T-cell (primary cell): ENCODE results near the gene NTPCR. TPM values are rescaled to one million over a fixed set of nuclear protein-coding genes. Genes with fewer than 3 reads are reported as not detected.

Experiments used
- ATAC-seq, 4 experiments: fragments of 200-7000 bp in 3 of 4; fragments of 150-1000 bp in 1 of 4; cut with Tn5 transposase; replicated peaks in 1 of 4; 1 replicate in 3 of 4; 2 replicates in 1 of 4; pipeline ENCODE4 v1.10.0; 2021; ENCODE audit warnings: moderate library complexity in 3 of 4, mild to moderate bottlenecking in 2 of 4, moderate number of reproducible peaks in 1 of 4
- CTCF ChIA-PET, 2 donors: fragments of 300-600 bp; sonication (Branson Sonifier 250); formaldehyde crosslinking; loops; one replicate each; lab custom pipeline; 2022; ENCODE audit warnings: antibody characterized with exemption in 2 of 2; lab: Charles Lee
- POLR2A ChIA-PET, 2 donors: fragments of 300-600 bp; sonication (Branson Sonifier 250); formaldehyde crosslinking; loops; one replicate each; lab custom pipeline; 2022; ENCODE audit warnings: antibody characterized with exemption in 2 of 2; lab: Charles Lee
- DNase-seq, 35 experiments: peaks; one replicate each; pipeline versions ENCODE4 v3.0.0 to v3.0.0-alpha.2; 2013 to 2023
- H3K27ac ChIP-seq: one replicate; pipeline ENCODE4 v1.5.1; 2013; ENCODE audit warnings: low read length
- H3K27me3 ChIP-seq, 2 experiments: replicated peaks in 1 of 2; 1 replicate in 1 of 2; 2 replicates in 1 of 2; pipeline versions ENCODE4 v1.6.1 to v1.7.0; 2013; ENCODE audit warnings: low read length in 1 of 2, mixed read lengths in 1 of 2; ENCODE audit not compliant: control insufficient read depth in 2 of 2, insufficient read depth in 2 of 2; ENCODE audit errors: extremely low read depth in 1 of 2
- H3K36me3 ChIP-seq, 2 donors: 1 replicate in 1 of 2; 2 replicates in 1 of 2; pipeline versions ENCODE4 v1.6.1 to v1.7.0; 2013; ENCODE audit warnings: low read length in 1 of 2; ENCODE audit not compliant: control insufficient read depth in 2 of 2, insufficient read depth in 1 of 2; ENCODE audit errors: extremely low read depth in 1 of 2
- H3K4me1 ChIP-seq, 2 experiments: 1 replicate in 1 of 2; 2 replicates in 1 of 2; pipeline versions ENCODE4 v1.6.1 to v1.7.0; 2013; ENCODE audit warnings: low read length in 2 of 2, mixed read lengths in 1 of 2; ENCODE audit not compliant: insufficient read depth in 2 of 2, control insufficient read depth in 1 of 2; ENCODE audit errors: extremely low read depth in 1 of 2
- H3K4me3 ChIP-seq, 2 donors: 1 replicate in 1 of 2; 2 replicates in 1 of 2; pipeline versions ENCODE4 v1.5.1 to v1.7.0; 2013; ENCODE audit warnings: mild to moderate bottlenecking in 2 of 2, low read length in 1 of 2, moderate library complexity in 1 of 2; ENCODE audit not compliant: control insufficient read depth in 1 of 2; ENCODE audit errors: extremely low read depth in 1 of 2
- H3K9me3 ChIP-seq: 2 replicates; pipeline ENCODE4 v1.7.0; 2013
- H3K27ac Mint-ChIP-seq, 2 donors: one replicate each; pipeline ENCODE4 v1.8.0; 2020 to 2021; ENCODE audit warnings: mild to moderate bottlenecking in 2 of 2, mixed read lengths in 2 of 2
- H3K27me3 Mint-ChIP-seq, 2 donors: one replicate each; pipeline ENCODE4 v1.8.0; 2021 to 2022; ENCODE audit warnings: mixed read lengths in 2 of 2
- H3K36me3 Mint-ChIP-seq: one replicate; pipeline ENCODE4 v1.8.0; 2021; ENCODE audit warnings: mixed read lengths
- H3K4me1 Mint-ChIP-seq, 3 donors: one replicate each; pipeline ENCODE4 v1.8.0; 2020 to 2022; ENCODE audit warnings: mixed read lengths in 3 of 3, mild to moderate bottlenecking in 1 of 3
- H3K4me3 Mint-ChIP-seq, 3 donors: one replicate each; pipeline ENCODE4 v1.8.0; 2020 to 2022; ENCODE audit warnings: mild to moderate bottlenecking in 3 of 3, mixed read lengths in 3 of 3, moderate library complexity in 3 of 3
- H3K9me3 Mint-ChIP-seq, 3 donors: one replicate each; pipeline ENCODE4 v1.8.0; 2020 to 2022; ENCODE audit warnings: mixed read lengths in 3 of 3
- WGBS: methylation state at CpG from one replicate; pipeline ENCODE4 v1.1.5; 2013; ENCODE audit warnings: missing lambda C conversion rate; ENCODE audit not compliant: insufficient coverage; 5-methylcytosine and 5-hydroxymethylcytosine counted together
- total RNA-seq, 35 experiments: library from RNA in 6 of 35; stranded (reverse) in 6 of 35; fragments of 120-200 nt in 1 of 35; gene quantifications; one replicate each; pipeline versions ENCODE4 v1.2.1 to v1.2.4 and lab custom pipeline; 2013 to 2026

The NTPCR gene
- total RNA-seq, 5 donors from 2014 or later (not counting 1 experiment from before 2014, with no cell fraction given) = 13.6 to 24.5 (median 17.3) TPM

DNA sequence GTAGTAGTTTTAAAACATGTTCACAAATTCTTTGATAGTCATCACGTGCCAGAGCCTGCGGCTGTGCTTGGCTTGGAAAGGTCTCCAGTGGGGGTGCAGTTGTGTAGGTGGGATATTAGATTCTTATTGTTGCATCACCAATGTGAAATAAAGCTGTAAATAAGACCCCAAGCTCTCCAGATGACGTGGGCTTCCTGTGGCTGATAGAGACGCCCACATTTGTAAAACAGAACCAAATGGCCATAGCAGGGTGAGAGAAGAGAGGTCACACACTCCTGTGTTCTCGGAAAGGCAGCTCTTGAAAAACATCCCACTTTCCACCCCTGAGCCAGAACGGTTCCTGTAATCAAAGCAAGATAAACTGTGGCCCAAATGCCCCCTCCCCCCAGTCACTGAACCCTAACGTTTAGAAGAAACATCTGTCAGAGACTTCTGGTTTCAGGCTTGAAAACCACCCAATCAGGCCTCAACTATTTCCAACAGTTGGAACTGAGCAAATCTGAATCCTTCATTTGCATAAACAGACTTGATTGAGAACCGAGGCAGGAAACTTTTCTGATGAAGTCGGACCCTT lies 6.6 kb upstream of the NTPCR start:
- Histone ChIP-seq H3K4me1 (peaks cover 0 to 15% of the 10 kb centered on the region in 2 experiments), H3K9me3 (no peaks in the 10 kb centered on the region), H3K27me3 (no peaks in the 10 kb centered on the region), H3K4me3 (no peak overlapping the region), H3K27ac (no peak overlapping the region), H3K36me3 (no peaks in the 10 kb centered on the region)
- ChIA-PET POLR2A (no interaction called here), CTCF (no interaction called here)
- Mint-ChIP-seq H3K36me3 (no peaks in the 10 kb centered on the region), H3K27ac (peak overlapping the region in 1 of 2 donors; percentile 36), H3K4me1 (peaks cover 6 to 22% (median 12%) of the 10 kb centered on the region in 3 donors), H3K4me3 (no peak overlapping the region), H3K27me3 (no peaks in the 10 kb centered on the region), H3K9me3 (no peaks in the 10 kb centered on the region)
- DNase-seq (peak in 3 of 35 experiments; percentile 14 to 42 (median 16)), ATAC-seq (no peak)
- WGBS = 34% methylated on average over 6 of the region's 9 CpGs

DNA sequence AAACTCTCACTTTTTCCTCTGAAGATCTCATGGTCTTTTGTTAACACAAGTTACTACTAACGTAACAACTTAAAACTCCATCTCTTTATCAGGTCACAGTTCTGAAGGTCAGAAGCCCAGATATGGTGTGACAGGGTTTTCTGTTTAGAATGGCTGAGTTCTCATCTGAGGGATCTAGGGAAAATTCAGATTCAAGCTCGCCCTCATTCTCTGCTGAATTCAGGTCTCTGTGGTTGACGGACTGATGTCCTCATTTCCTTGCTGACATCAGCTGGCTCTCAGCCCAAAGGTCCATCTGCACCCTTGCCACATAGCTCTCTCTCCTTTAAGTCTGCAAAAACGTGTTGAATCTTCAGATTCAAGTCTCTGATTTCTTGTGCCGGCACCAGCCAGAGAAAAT lies 6.1 kb upstream of the NTPCR start:
- Histone ChIP-seq H3K4me3 (no peak overlapping the region), H3K4me1 (peaks cover 0 to 15% of the 10 kb centered on the region in 2 experiments), H3K27me3 (no peaks in the 10 kb centered on the region), H3K27ac (no peak overlapping the region), H3K9me3 (no peaks in the 10 kb centered on the region), H3K36me3 (no peaks in the 10 kb centered on the region)
- Mint-ChIP-seq H3K27me3 (no peaks in the 10 kb centered on the region), H3K27ac (peak overlapping the region in 1 of 2 donors; percentile 16), H3K36me3 (no peaks in the 10 kb centered on the region), H3K4me1 (peaks cover 11 to 25% (median 15%) of the 10 kb centered on the region in 3 donors), H3K9me3 (no peaks in the 10 kb centered on the region), H3K4me3 (no peak overlapping the region)
- DNase-seq (no peak), ATAC-seq (no peak)
- POLR2A ChIA-PET = no interaction called here
- CTCF ChIA-PET = no interaction called here
- 66% methylated on average over 3 of the region's 5 CpGs for WGBS

DNA sequence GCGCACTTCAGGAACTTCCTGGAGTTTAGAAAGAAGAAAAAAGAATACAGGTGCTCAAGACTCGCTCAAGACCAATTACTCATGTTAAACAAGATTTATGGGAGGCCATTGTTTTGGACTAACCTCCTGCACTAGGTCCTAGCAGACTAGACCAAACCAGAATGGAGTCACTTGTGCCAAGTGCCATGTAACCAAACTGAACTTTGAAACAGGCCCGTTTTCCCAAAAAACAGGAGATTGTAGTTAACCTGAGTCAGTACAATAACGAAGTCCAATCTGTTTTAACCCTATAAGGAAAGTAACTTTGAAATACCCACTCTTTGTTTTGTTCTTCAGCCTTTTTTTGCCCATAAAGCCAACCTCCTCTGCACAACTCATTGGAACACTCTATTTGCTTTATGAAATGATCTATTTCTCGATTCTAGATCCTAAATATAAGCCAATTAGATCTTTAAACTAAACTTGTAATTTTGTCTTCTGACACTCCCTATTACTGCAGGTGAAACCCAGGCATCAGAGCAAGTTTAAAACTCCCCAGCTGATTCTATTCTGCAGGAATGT lies 695 bp upstream of the NTPCR start:
- Histone ChIP-seq H3K36me3 (no peaks in the 10 kb centered on the region), H3K9me3 (no peaks in the 10 kb centered on the region), H3K4me1 (peaks cover 16 to 22% of the 10 kb centered on the region in 2 experiments), H3K27ac (peak overlapping the region; percentile 75), H3K27me3 (no peaks in the 10 kb centered on the region), H3K4me3 (peak overlapping the region; percentile 84 to 92)
- CTCF ChIA-PET = interaction anchor here in 1 of 2 donors (1.5 kb wide), 1 partner anchor 26 kb away, joined by 3 read pairs; no protein-coding TSS in a partner anchor
- DNase-seq (no peak), ATAC-seq (no peak)
- H3K27me3 Mint-ChIP-seq = no peaks in the 10 kb centered on the region
- H3K27ac Mint-ChIP-seq = peak overlapping the region; percentile 94 to 95
- POLR2A ChIA-PET = no interaction called here
- 93% methylated on average over 3 of the region's 5 CpGs for WGBS
- H3K4me3 Mint-ChIP-seq = peak overlapping the region; percentile 95
- peaks cover 2% of the 10 kb centered on the region for H3K36me3 Mint-ChIP-seq
- peaks cover 38 to 44% (median 41%) of the 10 kb centered on the region in 3 donors for H3K4me1 Mint-ChIP-seq
- no peaks in the 10 kb centered on the region for H3K9me3 Mint-ChIP-seq

DNA sequence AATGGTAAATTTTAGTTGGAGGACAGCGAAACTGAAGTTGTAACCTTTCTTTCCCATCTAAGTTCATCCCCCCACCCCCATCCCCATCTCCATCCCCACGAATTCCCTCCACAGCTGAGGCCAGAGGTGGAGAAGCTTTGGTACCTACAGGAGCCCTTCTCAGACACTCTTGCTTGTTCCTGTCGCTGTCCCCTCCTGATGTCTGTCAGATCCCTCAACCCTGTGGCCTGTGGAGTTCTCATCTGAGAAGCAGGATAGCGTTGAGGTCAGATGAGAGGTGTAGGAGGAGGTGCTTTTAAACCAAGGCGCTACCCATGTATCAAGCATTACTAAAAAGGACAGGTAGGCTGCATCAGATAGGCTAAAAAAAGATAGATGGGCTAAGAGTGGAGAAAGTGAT lies 769 bp downstream of the NTPCR start:
- Mint-ChIP-seq H3K9me3 (no peaks in the 10 kb centered on the region), H3K36me3 (peaks cover 9% of the 10 kb centered on the region), H3K4me3 (peak overlapping the region; percentile 95), H3K4me1 (peaks cover 40 to 45% (median 43%) of the 10 kb centered on the region in 3 donors), H3K27ac (peak overlapping the region; percentile 93 to 95), H3K27me3 (no peaks in the 10 kb centered on the region)
- peak; percentile 14 to 35 (median 20) for ATAC-seq
- DNase-seq = peak in 8 of 35 experiments; percentile 1 to 46 (median 9)
- Histone ChIP-seq H3K4me1 (peaks cover 16 to 22% of the 10 kb centered on the region in 2 experiments), H3K27me3 (no peaks in the 10 kb centered on the region), H3K9me3 (no peaks in the 10 kb centered on the region), H3K4me3 (peak overlapping the region; percentile 84 to 92), H3K27ac (peak overlapping the region; percentile 75), H3K36me3 (peaks cover 0 to 4% of the 10 kb centered on the region in 2 donors)
- WGBS = no CpG with 5 or more reads among the region's 5 CpGs
- CTCF ChIA-PET = interaction anchor here in 1 of 2 donors (0.5 to 1.5 kb wide), 2 partner anchors 26 to 1257 kb away, joined by 3 read pairs; no protein-coding TSS in a partner anchor
- POLR2A ChIA-PET = interaction anchor here in 1 of 2 donors (0.6 kb wide), 1 partner anchor 25 kb away, joined by 6 read pairs; no protein-coding TSS in a partner anchor

DNA sequence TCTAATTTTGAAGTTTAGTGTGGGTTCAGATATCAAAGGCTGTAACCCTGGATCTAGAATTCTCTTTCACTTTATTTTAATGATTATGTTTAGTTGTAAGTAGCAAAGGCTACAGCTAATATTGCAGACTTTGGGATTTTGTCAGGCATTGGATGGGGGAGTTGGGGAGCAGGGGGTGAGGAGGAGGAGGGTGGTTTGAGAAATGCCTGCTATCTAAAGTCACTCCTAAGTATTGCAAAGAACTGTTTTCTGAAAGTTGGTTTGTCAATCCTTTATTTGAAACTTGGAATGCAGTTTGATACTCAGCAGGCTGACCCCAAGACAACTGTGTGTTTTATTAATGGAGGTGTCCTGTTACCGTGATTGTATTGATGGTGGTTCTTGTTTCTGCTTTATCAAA lies 1.2 kb downstream of the NTPCR start:
- Mint-ChIP-seq H3K36me3 (peaks cover 13% of the 10 kb centered on the region), H3K4me1 (peaks cover 40 to 45% (median 43%) of the 10 kb centered on the region in 3 donors), H3K27me3 (no peaks in the 10 kb centered on the region), H3K27ac (peak overlapping the region in 1 of 2 donors; percentile 95), H3K4me3 (peak overlapping the region; percentile 95), H3K9me3 (no peaks in the 10 kb centered on the region)
- no peak for DNase-seq
- Histone ChIP-seq H3K27ac (no peak overlapping the region), H3K27me3 (no peaks in the 10 kb centered on the region), H3K36me3 (peaks cover 0 to 4% of the 10 kb centered on the region in 2 donors), H3K4me1 (peaks cover 16 to 22% of the 10 kb centered on the region in 2 experiments), H3K4me3 (no peak overlapping the region), H3K9me3 (no peaks in the 10 kb centered on the region)
- POLR2A ChIA-PET = interaction anchor here in 1 of 2 donors (0.6 kb wide), 1 partner anchor 25 kb away, joined by 6 read pairs; no protein-coding TSS in a partner anchor
- CTCF ChIA-PET = interaction anchor here in 1 of 2 donors (0.5 to 1.5 kb wide), 2 partner anchors 27 to 1257 kb away, joined by 3 read pairs; no protein-coding TSS in a partner anchor
- no CpG with 5 or more reads among the region's 1 CpG for WGBS
- no peak for ATAC-seq
